H9 (cell line): Measurements from ENCODE around the gene TBC1D8. TPM values are rescaled to one million over a fixed set of nuclear protein-coding genes. Genes with fewer than 3 reads are reported as not detected.

ENCODE experiments used
- DNase-seq: peaks from one replicate; pipeline ENCODE4 v3.0.0-alpha.2; 2017
- H2AFZ ChIP-seq: one replicate; pipeline ENCODE4 v1.6.1; 2013; ENCODE audit warnings: mild to moderate bottlenecking, low read length, control low read depth, moderate library complexity
- H2AK5ac ChIP-seq: 2 replicates; pipeline ENCODE4 v1.6.1; 2013; ENCODE audit warnings: low read length, control low read depth, mixed read lengths; ENCODE audit not compliant: insufficient read length
- H2BK120ac ChIP-seq: one replicate; pipeline ENCODE4 v1.6.1; 2013; ENCODE audit warnings: low read depth, mild to moderate bottlenecking, low read length, control low read depth, inconsistent platforms; ENCODE audit not compliant: poor library complexity, severe bottlenecking
- H2BK12ac ChIP-seq: 2 replicates; pipeline ENCODE4 v1.6.1; 2013; ENCODE audit warnings: low read length, control low read depth, mixed read lengths, low read depth; ENCODE audit not compliant: insufficient read length
- H2BK15ac ChIP-seq: 2 replicates; pipeline ENCODE4 v1.6.1; 2013; ENCODE audit warnings: low read depth, low read length, control low read depth
- H2BK20ac ChIP-seq: one replicate; pipeline ENCODE4 v1.6.1; 2013; ENCODE audit warnings: low read depth, mild to moderate bottlenecking, low read length, control low read depth, inconsistent platforms; ENCODE audit not compliant: poor library complexity, severe bottlenecking
- H2BK5ac ChIP-seq: 2 replicates; pipeline ENCODE4 v1.6.1; 2013; ENCODE audit warnings: low read length, control low read depth, mixed read lengths; ENCODE audit not compliant: insufficient read length
- H3K14ac ChIP-seq: 2 replicates; pipeline ENCODE4 v1.6.1; 2013; ENCODE audit warnings: low read length, control low read depth; ENCODE audit not compliant: insufficient read depth
- H3K18ac ChIP-seq: 2 replicates; pipeline ENCODE4 v1.6.1; 2013; ENCODE audit warnings: low read depth, mild to moderate bottlenecking, mixed read lengths, low read length, control low read depth; ENCODE audit not compliant: insufficient read length
- H3K23ac ChIP-seq: 2 replicates; pipeline ENCODE4 v1.6.1; 2013; ENCODE audit warnings: low read length, control low read depth, mixed read lengths, low read depth; ENCODE audit not compliant: insufficient read length
- H3K23me2 ChIP-seq: 2 replicates; pipeline ENCODE4 v1.6.1; 2013; ENCODE audit warnings: low read depth, mild to moderate bottlenecking, mixed read lengths, low read length, control low read depth; ENCODE audit not compliant: insufficient read length, poor library complexity, severe bottlenecking
- H3K27ac ChIP-seq: 2 replicates; pipeline ENCODE4 v1.5.1; 2013; ENCODE audit warnings: low read length, control low read depth, mixed read lengths, low read depth; ENCODE audit not compliant: insufficient read length
- H3K27me3 ChIP-seq: 2 replicates; pipeline ENCODE4 v1.6.1; 2013; ENCODE audit warnings: low read length, control low read depth, inconsistent platforms; ENCODE audit not compliant: insufficient read depth
- H3K4ac ChIP-seq: 2 replicates; pipeline ENCODE4 v1.6.1; 2013; ENCODE audit warnings: low read depth, mild to moderate bottlenecking, control low read depth, inconsistent platforms, low read length, moderate library complexity
- H3K4me1 ChIP-seq: 2 replicates; pipeline ENCODE4 v1.6.1; 2013; ENCODE audit warnings: low read length, control low read depth, inconsistent platforms; ENCODE audit not compliant: insufficient read depth
- H3K4me2 ChIP-seq: 2 replicates; pipeline ENCODE4 v1.6.1; 2013; ENCODE audit warnings: low read length, control low read depth, mixed read lengths; ENCODE audit not compliant: insufficient read length, insufficient read depth
- H3K56ac ChIP-seq: 2 replicates; pipeline ENCODE4 v1.6.1; 2013; ENCODE audit warnings: low read depth, mild to moderate bottlenecking, mixed read lengths, low read length, control low read depth; ENCODE audit not compliant: insufficient read length
- H3K79me1 ChIP-seq: 2 replicates; pipeline ENCODE4 v1.6.1; 2013; ENCODE audit warnings: low read depth, mild to moderate bottlenecking, moderate library complexity, low read length, control low read depth, inconsistent platforms; ENCODE audit not compliant: insufficient read depth, poor library complexity, severe bottlenecking
- H3K79me2 ChIP-seq: 2 replicates; pipeline ENCODE4 v1.6.1; 2013; ENCODE audit warnings: low read length, control low read depth, inconsistent platforms; ENCODE audit not compliant: insufficient read depth
- H3K9ac ChIP-seq: 2 replicates; pipeline ENCODE4 v1.6.1; 2013; ENCODE audit warnings: low read length, control low read depth, mixed read lengths; ENCODE audit not compliant: insufficient read length; ENCODE audit errors: extremely low read depth
- H3K9me3 ChIP-seq: one replicate; pipeline ENCODE4 v1.6.1; 2013; ENCODE audit warnings: low read depth, low read length, inconsistent platforms; ENCODE audit not compliant: control insufficient read depth
- H3T11ph ChIP-seq: one replicate; pipeline ENCODE4 v1.6.1; 2013; ENCODE audit warnings: mild to moderate bottlenecking, low read length, control low read depth, inconsistent platforms
- H4K20me1 ChIP-seq: one replicate; pipeline ENCODE4 v1.6.1; 2013; ENCODE audit not compliant: control insufficient read depth, insufficient read length, insufficient read depth
- H4K5ac ChIP-seq: 2 replicates; pipeline ENCODE4 v1.6.1; 2013; ENCODE audit warnings: low read depth, mild to moderate bottlenecking, mixed read lengths, low read length, control low read depth; ENCODE audit not compliant: insufficient read length
- H4K8ac ChIP-seq: replicated peaks from 2 replicates; pipeline ENCODE4 v1.6.1; 2013; ENCODE audit warnings: low read length, control low read depth, mixed read lengths, low read depth; ENCODE audit not compliant: insufficient read length
- H4K91ac ChIP-seq: 2 replicates; pipeline ENCODE4 v1.6.1; 2013; ENCODE audit warnings: low read depth, mild to moderate bottlenecking, moderate library complexity, mixed read lengths, low read length, control low read depth; ENCODE audit not compliant: insufficient read length
- H3K27ac Mint-ChIP-seq, 3 experiments: 2 replicates in 2 of 3; 3 replicates in 1 of 3; pipeline ENCODE4 v1.8.0; 2020 to 2021; ENCODE audit warnings: mixed read lengths in 3 of 3, mild to moderate bottlenecking in 1 of 3, moderate library complexity in 1 of 3
- H3K27me3 Mint-ChIP-seq: 2 replicates; pipeline ENCODE4 v1.8.0; 2021; ENCODE audit warnings: low read depth, mild to moderate bottlenecking, moderate library complexity, mixed read lengths
- H3K36me3 Mint-ChIP-seq, 3 experiments: 2 replicates in 2 of 3; 3 replicates in 1 of 3; pipeline ENCODE4 v1.8.0; 2020 to 2021; ENCODE audit warnings: low read depth in 3 of 3, mixed read lengths in 3 of 3; ENCODE audit not compliant: insufficient read depth in 1 of 3
- H3K4me1 Mint-ChIP-seq, 2 experiments: 2 replicates each; pipeline ENCODE4 v1.8.0; 2020; ENCODE audit warnings: mixed read lengths in 2 of 2
- H3K4me3 Mint-ChIP-seq, 2 experiments: 2 replicates in 1 of 2; 3 replicates in 1 of 2; pipeline ENCODE4 v1.8.0; 2020 to 2021; ENCODE audit warnings: mild to moderate bottlenecking in 2 of 2, mixed read lengths in 2 of 2, moderate library complexity in 1 of 2
- H3K9me3 Mint-ChIP-seq, 2 experiments: 2 replicates in 1 of 2; 3 replicates in 1 of 2; pipeline ENCODE4 v1.8.0; 2020; ENCODE audit warnings: mild to moderate bottlenecking in 2 of 2, mixed read lengths in 2 of 2, moderate library complexity in 1 of 2
- WGBS: extraction: QIAGEN DNeasy Blood & Tissue Kit; methylation state at CpG from one replicate; pipeline ENCODE4 v1.1.7; 2013; ENCODE audit warnings: missing lambda C conversion rate, low lambda C conversion rate, mixed read lengths; ENCODE audit not compliant: insufficient read length; ENCODE audit errors: extremely low coverage; 5-methylcytosine and 5-hydroxymethylcytosine counted together
- total RNA-seq: library from RNA; stranded (reverse); gene quantifications from 2 replicates; pipeline ENCODE4 v1.2.1, GENCODE V29; 2021
- TF ChIP-seq, protein P1 (sequence below): fragments of 200-600 bp; sonication (generic); conservative IDR thresholded peaks from 3 replicates; pipeline ENCODE4 v1.8.0; 2021; ENCODE audit warnings: antibody characterized with exemption, mild to moderate bottlenecking

TBC1D8 gene
- total RNA-seq, 1 experiment from 2014 or later = 16.6 TPM

DNA sequence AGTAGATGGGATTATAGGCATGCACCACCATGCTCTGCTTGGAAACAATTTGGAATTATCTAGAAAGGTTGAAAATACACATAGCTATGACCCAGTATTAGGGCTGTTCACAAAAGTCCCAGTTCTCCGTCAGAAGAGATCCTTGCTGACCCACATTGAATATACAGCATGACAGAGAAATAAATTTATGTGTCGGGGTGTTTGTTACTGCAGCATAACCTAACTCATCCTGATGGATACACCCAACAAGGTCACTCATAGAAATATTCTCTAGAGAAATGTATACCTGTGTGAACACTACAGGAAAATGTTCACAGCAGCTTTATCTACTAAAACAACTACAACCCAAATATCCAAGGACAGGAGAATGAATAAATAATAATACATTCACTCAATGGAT lies 9.0 kb downstream of the TBC1D8 start:
- Histone ChIP-seq H2BK120ac (no peak overlapping the region), H3K4me2 (no peak overlapping the region), H2AFZ (no peak overlapping the region), H3K27ac (no peak overlapping the region), H3K27me3 (no peaks in the 10 kb centered on the region), H3K4me1 (peaks cover 3% of the 10 kb centered on the region; the same call in 1 of the 2 replicates), H2AK5ac (no peak overlapping the region), H3K23ac (no peak overlapping the region), H2BK12ac (no peak overlapping the region), H3K9me3 (no peaks in the 10 kb centered on the region), H2BK15ac (no peak overlapping the region), H4K5ac (no peak overlapping the region), H3K9ac (no peak overlapping the region), H3K14ac (no peak overlapping the region), H3T11ph (no peak overlapping the region), H4K8ac (no peak overlapping the region), H2BK5ac (no peak overlapping the region), H3K4ac (no peak overlapping the region), H3K18ac (no peak overlapping the region), H2BK20ac (no peak overlapping the region), H3K56ac (no peak overlapping the region), H3K79me1 (no peaks in the 10 kb centered on the region), H3K23me2 (no peaks in the 10 kb centered on the region), H4K20me1 (no peaks in the 10 kb centered on the region), H3K79me2 (peaks cover 23% of the 10 kb centered on the region; the same call in 1 of the 2 replicates), H4K91ac (no peak overlapping the region)
- no peak overlapping the region for H3K4me3 Mint-ChIP-seq
- H3K27me3 Mint-ChIP-seq = no peaks in the 10 kb centered on the region
- peaks cover 4 to 12% (median 7%) of the 10 kb centered on the region in 3 experiments; a peak in 6 of 7 replicates for H3K36me3 Mint-ChIP-seq
- TF ChIP-seq, protein P1, sequence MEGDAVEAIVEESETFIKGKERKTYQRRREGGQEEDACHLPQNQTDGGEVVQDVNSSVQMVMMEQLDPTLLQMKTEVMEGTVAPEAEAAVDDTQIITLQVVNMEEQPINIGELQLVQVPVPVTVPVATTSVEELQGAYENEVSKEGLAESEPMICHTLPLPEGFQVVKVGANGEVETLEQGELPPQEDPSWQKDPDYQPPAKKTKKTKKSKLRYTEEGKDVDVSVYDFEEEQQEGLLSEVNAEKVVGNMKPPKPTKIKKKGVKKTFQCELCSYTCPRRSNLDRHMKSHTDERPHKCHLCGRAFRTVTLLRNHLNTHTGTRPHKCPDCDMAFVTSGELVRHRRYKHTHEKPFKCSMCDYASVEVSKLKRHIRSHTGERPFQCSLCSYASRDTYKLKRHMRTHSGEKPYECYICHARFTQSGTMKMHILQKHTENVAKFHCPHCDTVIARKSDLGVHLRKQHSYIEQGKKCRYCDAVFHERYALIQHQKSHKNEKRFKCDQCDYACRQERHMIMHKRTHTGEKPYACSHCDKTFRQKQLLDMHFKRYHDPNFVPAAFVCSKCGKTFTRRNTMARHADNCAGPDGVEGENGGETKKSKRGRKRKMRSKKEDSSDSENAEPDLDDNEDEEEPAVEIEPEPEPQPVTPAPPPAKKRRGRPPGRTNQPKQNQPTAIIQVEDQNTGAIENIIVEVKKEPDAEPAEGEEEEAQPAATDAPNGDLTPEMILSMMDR = no peak
- no peak for DNase-seq
- H3K27ac Mint-ChIP-seq = no peak overlapping the region
- H3K9me3 Mint-ChIP-seq = peaks cover 6 to 11% of the 10 kb centered on the region in 2 experiments; a peak in 3 of 5 replicates
- no CpG with 5 or more reads among the region's 2 CpGs for WGBS
- H3K4me1 Mint-ChIP-seq = peaks cover 42 to 44% of the 10 kb centered on the region in 2 experiments
